Ishikawa (cell line): ENCODE data around the gene DLEC1.

Experiments used
- CEBPB ChIP-seq: IDR thresholded peaks from 2 replicates; pipeline ENCODE4 v1.6.1; 2012
- CREB1 ChIP-seq: IDR thresholded peaks from 2 replicates; pipeline ENCODE4 v1.6.1; 2012; ENCODE audit warnings: low read depth
- EGR1 ChIP-seq: IDR thresholded peaks from 2 replicates; pipeline ENCODE4 v1.6.1; 2012
- EP300 ChIP-seq: IDR thresholded peaks from 2 replicates; pipeline ENCODE4 v1.6.1; 2012; ENCODE audit warnings: borderline replicate concordance
- FOXM1 ChIP-seq: IDR thresholded peaks from 2 replicates; pipeline ENCODE4 v1.6.1; 2012; ENCODE audit warnings: low read depth, borderline replicate concordance
- MAX ChIP-seq: IDR thresholded peaks from 2 replicates; pipeline ENCODE4 v1.6.1; 2012
- NFIC ChIP-seq: IDR thresholded peaks from 2 replicates; pipeline ENCODE4 v1.6.1; 2012
- RAD21 ChIP-seq: IDR thresholded peaks from 2 replicates; pipeline ENCODE4 v1.6.1; 2012; ENCODE audit warnings: low read depth
- REST ChIP-seq: IDR thresholded peaks from 2 replicates; pipeline ENCODE4 v1.6.1; 2012; ENCODE audit warnings: low read depth, mild to moderate bottlenecking
- TAF1 ChIP-seq: IDR thresholded peaks from 2 replicates; pipeline ENCODE4 v1.6.1; 2012; ENCODE audit warnings: low read depth, mild to moderate bottlenecking
- TCF12 ChIP-seq: IDR thresholded peaks from 2 replicates; pipeline ENCODE4 v1.6.1; 2012; ENCODE audit warnings: low read depth
- TEAD4 ChIP-seq: IDR thresholded peaks from 2 replicates; pipeline ENCODE4 v1.6.1; 2012
- USF1 ChIP-seq: IDR thresholded peaks from 2 replicates; pipeline ENCODE4 v1.6.1; 2012
- YY1 ChIP-seq: IDR thresholded peaks from 2 replicates; pipeline ENCODE4 v1.6.1; 2012; ENCODE audit warnings: low read depth
- ZBTB7A ChIP-seq: IDR thresholded peaks from 2 replicates; pipeline ENCODE4 v1.6.1; 2012; ENCODE audit warnings: low read depth

The DLEC1 gene

GRCh38 chr3:38003371-38003816, 35.6 kb upstream of the DLEC1 start:
- TF ChIP-seq TAF1, result no peak
- peak; percentile 67 for TF ChIP-seq RAD21

- TF ChIP-seq YY1 (no peak), RAD21 (no peak), ZBTB7A (peak; percentile 9; the same call in 1 of the 2 replicates)
These were observed 35.1 kb upstream of the DLEC1 start for GRCh38 chr3:38003817-38004414.

- TF ChIP-seq REST, result no peak
- no peak for TF ChIP-seq TCF12
- TF ChIP-seq USF1, result peak; percentile 89
- no peak; the same call in 1 of the 2 replicates for TF ChIP-seq MAX
- TF ChIP-seq ZBTB7A, result no peak
- TF ChIP-seq TEAD4, result no peak
- TF ChIP-seq YY1, result no peak
- no peak for TF ChIP-seq EP300
- no peak for TF ChIP-seq CEBPB
- TF ChIP-seq FOXM1, result no peak
- no peak for TF ChIP-seq EGR1
- TF ChIP-seq CREB1, result no peak
- peak; percentile 63 for TF ChIP-seq RAD21
- TF ChIP-seq TAF1, result no peak
- TF ChIP-seq NFIC, result no peak
These were observed 34.5 kb upstream of the DLEC1 start for GRCh38 chr3:38004415-38005075.

- TF ChIP-seq ZBTB7A (no peak), EP300 (no peak), TEAD4 (no peak), TAF1 (no peak), CEBPB (no peak), NFIC (no peak), TCF12 (no peak), FOXM1 (no peak), MAX (no peak), RAD21 (no peak), USF1 (no peak), REST (no peak), CREB1 (no peak), YY1 (no peak), EGR1 (no peak)
These were observed 33.7 kb upstream of the DLEC1 start for GRCh38 chr3:38005076-38006020.

- TF ChIP-seq ZBTB7A (no peak), CREB1 (no peak), CEBPB (no peak), RAD21 (no peak), USF1 (no peak), MAX (no peak), TCF12 (no peak), TAF1 (no peak)
These were observed 33.0 kb upstream of the DLEC1 start for GRCh38 chr3:38006031-38006430.
